HG02623 (cell line): ENCODE measurements around the gene PIGA.
"Not testable (repeated sequence)": the region's sequence is repeated elsewhere in the genome, so short reads cannot be mapped to it uniquely, and the experiment has no call there.

Experiments used
- ATAC-seq: cut with Tn5 transposase; IDR thresholded peaks from one replicate; pipeline ENCODE4 v1.9.1; 2021; ENCODE audit warnings: moderate library complexity; ENCODE audit not compliant: unreplicated experiment

Gene PIGA

DNA sequence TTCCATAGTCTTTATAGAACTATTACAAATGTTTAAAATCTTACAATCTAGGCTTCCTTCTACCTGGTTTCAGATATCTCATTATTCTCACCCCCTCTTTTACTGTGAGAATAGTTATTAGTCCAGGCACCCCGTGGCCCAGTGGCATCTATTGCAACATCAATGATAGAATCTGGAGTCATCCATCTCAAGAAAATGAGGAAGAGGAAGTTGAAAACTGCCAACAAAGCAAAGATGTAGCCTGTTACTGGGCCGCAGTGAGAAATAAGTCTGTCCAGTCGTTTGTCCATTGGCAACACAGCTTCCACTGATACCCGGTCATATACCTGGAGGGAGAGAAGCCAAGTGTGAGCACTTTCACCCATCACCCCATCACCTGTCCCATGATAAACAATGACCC, 13.9 kb downstream of the PIGA start:
- no peak for ATAC-seq

DNA sequence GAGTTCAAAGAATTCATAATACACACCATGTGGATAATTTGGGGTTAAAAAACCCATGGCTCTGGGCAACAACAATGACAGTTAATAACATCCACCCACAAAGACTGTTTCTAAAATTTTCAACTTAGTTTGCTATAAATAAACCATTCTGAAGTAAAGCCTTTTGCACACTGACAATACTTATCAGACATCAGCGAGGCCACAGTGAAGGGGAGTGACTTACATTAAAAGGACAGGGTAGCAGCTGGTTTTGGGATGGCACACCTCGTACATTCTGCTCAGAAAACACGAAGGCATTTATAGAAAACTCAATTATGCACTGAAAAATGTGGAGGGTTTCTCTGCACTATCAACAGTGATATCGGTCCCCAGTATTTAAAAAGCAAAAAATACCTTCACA, 15.0 kb downstream of the PIGA start:
- ATAC-seq: no peak

DNA sequence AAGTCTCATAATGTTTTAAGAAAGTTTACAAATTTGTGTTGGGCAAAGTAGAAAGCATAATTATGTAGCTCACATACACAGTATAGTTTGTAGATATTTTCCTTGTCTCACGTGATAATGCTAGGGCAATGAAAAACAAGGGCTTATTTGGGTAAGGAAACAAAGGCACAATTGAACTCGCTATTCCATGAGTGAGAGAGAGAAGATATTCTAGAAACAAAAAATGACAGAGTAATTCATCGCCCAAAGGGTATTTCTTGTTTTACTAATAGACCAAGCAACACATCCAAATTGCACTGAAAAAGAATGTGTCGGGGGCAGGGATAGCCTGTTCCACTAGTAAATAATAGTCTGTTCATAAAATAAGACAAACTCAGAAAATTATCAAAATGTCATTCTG, 16.2 kb downstream of the PIGA start:
- ATAC-seq: no peak

DNA sequence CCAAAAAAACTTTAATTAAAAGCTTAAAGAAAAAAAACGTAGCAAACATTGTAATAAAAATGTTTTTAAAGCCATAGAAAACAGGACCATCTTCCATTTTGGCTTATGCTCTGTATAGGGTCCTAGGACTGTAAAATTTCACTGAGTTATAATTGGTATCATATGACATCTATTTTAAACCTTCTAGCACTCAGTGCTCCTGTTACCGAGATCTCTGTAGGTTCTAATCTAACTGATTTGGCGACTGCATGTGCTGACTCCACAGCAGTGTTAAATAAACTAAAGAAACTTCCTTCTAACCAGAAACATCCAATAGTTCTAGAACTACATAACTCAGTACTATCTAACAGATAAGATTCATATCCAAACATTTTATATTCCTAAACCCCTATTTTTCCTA, 19.8 kb downstream of the PIGA start, which contains the start of gene ASB11:
ASB11 (minus strand) TSS at position 132 of the 400 bp plus-strand sequence; CDS start at position 97, 35 bp downstream.
- ATAC-seq: no peak

DNA sequence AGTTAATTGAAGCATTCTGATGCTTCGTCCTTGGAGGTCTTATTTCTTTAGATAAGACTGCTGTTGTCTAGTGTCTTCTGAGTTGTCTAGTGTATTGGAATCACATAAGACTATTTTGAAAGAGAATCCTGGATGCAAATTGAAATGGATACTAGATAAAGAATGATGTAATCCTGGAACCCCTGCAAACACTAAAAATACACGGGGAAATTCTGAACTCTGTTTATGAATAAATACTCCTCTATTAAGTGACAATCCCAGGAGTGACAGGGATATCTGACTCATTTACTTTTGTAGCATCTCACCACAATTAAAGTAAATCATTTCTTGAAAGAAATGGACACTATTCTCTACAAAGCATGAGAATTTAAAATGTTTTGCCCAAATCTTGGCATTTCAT, 20.9 kb downstream of the PIGA start:
- ATAC-seq: no peak

DNA sequence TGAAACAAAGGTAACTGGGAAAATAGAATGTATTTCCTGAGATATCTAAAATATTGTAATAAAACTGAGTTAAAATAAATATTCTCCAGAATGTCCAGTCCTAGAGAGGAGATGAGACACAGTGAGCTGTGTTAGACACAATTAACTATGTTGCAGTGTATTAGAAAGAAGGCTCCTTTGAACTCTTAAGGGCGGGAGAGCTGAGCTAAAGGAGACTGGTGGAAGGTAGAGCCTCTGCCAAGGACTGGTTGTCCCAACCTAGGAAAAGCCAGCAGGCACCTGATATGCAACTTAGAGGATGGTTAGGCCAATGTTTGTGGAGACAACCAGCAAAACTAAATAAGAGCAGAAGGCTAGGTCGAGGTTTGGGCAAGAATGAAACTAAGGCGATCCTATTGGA, 24.2 kb downstream of the PIGA start:
- ATAC-seq: no peak

DNA sequence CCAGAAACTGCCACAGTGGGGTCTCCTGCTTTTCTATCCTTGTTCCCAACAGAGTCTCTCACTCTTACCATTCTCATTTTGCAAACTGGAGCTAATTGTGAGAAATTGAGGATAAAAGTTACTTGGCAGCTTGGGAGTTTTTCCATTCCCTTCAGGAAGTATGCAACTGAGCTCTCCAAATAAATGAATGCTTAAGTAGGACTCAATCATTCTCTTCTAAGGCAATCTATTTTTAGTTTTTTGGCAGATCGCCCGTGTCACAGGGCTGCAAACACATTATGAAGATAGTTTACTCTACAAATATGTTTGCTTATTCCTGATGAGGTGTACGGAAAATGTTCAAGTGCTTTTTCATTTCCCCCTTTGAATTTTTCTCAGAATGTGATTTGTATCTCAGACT, 25.2 kb downstream of the PIGA start:
- ATAC-seq: no peak

DNA sequence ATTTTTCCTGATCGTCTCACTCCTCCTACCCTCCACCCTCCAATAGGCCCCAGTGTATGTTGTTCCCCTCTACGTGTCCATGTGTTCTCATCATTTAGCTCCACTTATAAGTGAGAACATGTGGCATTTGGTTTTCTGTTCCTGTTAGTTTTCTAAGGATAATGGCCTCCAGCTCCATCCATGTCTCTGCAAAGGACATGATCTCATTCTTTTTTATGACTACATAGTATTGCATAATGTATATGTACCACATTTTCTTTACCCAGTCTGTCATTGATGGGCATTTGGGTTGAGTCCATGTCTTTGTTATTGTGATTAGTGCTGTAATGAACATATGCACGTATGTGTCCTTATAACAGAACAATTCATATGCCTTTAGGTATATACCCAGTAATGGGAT, 29.4 kb downstream of the PIGA start:
- not testable (repeated sequence) for ATAC-seq

DNA sequence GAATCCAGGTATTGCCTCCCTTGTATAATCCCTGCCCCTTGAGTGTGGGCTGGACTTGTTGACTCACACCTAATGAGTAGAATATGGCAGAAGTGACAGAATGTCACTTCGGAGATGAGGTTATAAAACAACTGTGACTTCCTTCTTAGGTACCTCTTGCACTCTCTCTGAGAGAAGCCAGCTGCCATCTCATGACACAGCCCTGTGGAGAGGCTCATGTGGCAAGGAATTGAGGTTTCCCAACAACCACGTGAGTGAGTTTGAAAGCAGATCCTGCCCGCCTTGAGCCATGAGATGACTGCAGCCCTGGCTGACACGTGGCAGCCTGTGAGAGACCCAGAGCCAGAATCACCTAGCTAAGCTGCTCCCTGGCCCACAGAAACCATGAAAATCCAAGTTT, 33.4 kb downstream of the PIGA start:
- no peak for ATAC-seq

DNA sequence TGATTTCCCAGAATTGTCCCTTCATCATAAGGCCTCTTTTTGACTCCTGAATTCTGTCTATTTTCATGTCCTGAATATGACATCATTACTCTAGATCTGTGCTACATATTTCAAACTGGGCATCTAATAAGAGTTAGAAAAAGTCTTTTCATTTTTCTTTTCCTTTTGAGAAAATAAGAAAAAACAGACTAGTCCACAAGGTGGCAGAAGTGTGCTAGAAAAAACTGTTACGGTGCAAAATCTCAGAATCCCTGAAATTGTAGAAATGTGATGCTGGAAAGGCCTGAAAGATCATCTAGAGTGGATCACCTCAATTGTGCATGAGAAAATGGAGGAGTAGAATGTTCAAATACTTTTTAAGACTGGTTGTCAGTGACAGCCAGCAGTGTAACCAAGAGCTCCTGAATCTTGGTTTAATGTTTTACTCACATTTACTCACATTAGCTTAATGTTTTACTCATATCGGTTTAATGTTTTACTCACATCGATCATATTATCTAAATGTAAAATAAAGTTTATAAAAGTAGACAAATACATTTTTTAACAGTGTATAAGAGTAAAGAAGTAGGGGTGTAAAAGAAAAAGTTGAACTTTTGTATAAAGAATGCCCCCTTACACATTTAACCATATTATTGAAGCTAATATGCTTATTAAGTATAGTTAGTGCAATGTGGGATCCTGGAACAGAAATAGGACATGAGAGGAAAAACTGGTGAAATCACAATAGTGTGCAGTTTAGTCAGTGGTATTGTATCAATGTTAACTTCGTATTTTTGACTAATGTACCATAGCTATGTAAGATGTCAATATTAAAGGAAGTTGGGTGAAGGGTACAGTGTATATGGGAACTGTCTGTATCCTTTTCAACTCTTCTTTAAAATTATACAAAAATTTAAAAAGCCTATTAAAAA, 35.1 kb downstream of the PIGA start:
- no peak for ATAC-seq

DNA sequence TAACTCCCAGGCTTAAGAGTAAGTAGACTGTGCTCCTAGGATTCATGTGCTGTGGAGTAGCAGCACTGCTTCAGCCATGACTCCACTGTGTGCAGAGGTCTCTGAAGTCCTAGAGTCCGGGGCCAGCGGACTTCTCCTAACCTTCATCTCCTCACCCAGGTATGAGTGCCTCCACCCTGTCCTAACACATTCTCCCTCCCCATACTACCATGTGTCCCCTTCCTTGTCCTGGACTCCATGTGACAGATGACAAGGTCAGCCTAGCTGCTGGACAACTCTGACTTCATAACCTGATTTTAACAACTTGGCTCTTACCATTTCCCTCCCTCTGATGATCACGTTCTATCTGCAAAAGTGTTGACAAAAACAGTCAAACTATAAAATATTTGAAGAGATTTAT, 36.5 kb downstream of the PIGA start:
- no peak for ATAC-seq

DNA sequence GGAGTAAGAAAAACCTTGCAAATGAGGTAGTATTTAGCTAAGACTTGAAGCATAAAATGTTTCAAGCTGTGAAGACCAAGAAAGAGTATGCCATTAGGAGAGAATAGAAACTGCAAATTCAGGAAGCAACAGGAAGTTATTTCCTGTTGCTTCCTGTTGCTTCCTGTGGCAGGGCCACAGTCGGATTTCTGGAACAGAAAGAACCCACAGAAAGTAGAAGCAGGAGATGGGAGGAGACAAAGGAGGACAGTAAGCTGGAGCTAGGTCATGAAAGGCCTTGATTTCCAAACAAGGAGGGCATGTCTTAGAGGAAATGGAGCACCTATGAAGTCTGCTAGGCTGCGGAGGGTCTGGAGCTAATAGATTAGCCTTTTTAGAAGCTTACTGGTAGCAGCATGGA, 37.1 kb downstream of the PIGA start:
- no peak for ATAC-seq

DNA sequence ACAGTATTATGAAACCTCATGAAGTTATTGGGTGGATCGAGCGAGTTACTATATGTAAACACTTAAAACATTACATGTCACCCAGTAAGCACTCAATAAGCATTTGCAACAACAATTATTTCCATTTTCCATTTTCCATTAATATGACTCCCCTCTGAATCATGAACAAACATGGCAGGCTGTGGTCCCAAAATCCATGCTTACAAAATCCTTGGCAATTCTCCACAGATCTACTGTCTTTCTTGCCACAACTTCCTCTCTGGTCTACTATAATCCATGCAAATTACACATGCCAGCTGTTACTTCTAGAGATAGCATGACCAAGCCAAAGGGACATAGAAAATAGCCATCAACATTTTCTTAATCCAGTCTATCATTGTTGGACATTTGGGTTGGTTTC, 41.9 kb downstream of the PIGA start:
- no peak for ATAC-seq

DNA sequence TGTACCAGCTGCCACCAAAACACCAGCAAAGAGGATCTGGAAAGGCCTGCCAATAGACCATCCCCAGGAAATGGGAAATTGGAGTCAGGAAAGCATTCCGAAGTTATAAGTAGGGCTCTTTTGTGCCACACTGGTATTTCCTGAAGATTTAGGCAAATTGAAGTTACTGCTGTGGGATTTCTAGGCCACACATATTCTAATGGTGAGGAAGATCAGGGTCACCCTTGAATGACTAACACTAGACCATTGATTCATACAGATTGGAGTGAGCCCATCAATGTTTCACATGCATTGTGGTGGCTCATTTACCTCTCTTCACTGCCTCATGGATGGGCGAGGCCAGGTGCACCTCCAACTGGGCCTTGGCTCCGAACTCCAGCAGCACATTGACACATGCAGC, 42.5 kb downstream of the PIGA start:
- ATAC-seq: no peak

DNA sequence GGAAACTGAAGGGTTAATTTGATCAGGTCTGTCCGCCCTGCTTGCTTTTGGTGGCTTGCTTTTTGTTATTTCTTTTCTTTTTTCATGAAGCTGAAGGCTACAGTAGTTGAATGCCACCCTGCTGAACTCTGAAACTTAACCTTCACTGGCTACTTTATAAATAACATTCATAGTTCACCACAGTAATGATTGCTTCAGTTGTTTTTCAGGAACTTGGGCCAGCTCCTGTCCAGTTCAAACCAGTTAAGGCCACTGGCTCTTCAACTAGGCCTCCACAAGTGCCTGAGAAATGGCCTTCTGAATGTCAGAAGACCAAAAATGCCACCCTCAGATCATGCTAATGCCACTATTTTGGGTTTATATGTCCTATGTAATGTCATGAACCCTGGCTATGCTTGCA, 57.7 kb downstream of the PIGA start:
- ATAC-seq: no peak

DNA sequence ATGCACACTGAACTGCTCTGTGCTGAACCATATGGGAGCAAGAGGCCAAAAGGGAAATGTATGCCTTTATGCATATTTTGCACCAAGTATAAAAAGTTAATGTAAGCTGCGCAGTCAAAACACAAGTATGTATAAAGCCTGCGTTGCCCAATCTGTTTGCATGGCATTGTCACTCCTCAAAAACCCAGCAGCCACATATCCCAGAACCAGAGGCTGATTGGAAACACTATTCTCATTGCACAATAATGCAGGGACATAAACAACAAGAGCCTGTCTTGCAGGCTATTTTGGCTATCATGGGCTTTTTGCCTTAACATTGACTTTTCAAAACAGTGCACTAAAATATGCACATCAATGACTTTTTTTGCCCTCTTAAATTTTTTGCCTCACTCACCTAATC, 60.4 kb downstream of the PIGA start:
- ATAC-seq: no peak

DNA sequence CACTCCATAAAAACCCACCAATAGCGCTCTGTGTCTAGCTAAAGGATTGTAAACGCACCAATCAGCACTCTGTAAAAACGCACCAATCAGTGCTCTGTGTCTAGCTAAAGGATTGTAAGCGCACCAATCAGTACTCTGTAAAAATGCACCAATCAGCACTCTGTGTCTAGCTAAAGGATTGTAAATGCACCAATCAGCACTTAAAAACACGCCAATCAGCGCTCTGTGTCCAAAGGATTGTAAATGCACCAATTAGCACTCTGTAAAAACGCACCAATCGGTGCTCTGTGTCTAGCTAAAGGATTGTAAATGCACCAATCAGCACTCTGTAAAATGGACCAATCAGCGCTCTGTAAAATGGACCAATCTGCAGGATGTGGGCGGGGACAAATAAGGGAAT, 62.0 kb downstream of the PIGA start:
- ATAC-seq: not testable (repeated sequence)

DNA sequence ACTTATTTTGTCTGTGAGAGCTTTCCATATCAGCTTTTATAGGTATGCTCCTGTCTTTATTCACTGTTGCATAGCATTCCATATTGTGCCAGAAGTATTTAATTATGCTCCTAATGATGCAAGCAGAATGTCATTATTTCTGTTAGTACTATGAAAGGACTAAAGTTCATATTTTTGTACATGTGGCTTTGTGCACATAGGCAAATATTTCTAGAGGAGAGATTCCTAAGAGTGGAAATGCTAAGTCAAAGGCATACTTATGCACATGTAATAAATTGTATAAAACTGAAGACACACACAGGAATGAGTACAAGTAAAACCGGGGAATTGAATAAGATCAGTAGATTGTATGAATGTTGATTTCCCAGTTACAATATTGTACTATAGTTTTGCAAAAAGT, 63.6 kb downstream of the PIGA start:
- no peak for ATAC-seq

DNA sequence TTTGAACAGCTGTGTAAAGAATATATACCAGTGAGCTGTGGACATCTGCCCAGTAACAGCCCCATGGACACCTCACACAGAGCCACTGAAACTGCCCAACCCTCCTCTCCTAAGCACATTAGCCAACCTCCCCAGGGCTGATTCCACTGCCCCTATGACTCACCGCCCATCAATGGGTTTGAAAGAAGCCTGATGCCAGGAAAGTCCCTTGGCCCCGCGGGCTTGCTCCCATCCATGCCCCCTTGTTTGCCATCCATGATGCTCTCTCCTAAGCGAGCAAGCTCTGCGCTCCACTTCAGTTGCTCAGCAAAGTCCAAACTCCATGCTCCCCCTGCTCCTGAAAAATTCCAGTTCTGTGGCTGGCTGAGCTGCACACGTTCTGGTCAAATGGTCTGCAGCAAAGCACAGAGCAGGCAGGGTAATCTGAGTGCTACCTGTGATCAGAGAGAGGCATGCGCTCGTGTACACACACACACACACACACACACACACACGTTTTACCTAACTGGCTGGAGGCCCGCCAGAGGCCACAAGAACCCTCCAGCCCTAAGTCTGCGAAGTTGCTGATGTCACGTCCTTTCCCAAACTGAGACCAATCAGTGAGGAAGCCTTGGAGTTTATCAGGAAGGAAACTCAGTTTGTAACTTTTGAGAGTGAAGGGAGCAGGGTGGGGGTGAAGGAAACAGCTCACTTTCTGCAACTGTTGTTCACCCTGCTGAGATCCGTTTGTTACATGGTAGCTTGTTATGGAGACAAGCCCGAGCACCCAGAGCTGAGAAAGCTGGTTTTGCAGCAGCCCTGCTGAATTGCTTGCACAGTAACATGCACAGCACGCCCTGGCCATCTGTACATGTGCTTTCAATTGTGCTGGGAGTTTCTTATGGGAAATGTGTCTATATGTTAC, 65.5 kb downstream of the PIGA start, which contains the start of gene ASB9:
ASB9 (minus strand) TSS at position 466 of the 904 bp plus-strand sequence; CDS start at position 257, 209 bp downstream.
- ATAC-seq: no peak
